Fibroblast of skin of left quadriceps (primary cell): Measurements from ENCODE around the gene NKAIN2.
"Not testable (repeated sequence)": the region's sequence is repeated elsewhere in the genome, so short reads cannot be mapped to it uniquely, and the experiment has no call there.

Source experiments
- DNase-seq, 2 experiments: peaks; one replicate each; pipeline ENCODE4 v3.0.0-alpha.2; 2013; ENCODE audit warnings: low read depth in 2 of 2

The NKAIN2 gene

DNA sequence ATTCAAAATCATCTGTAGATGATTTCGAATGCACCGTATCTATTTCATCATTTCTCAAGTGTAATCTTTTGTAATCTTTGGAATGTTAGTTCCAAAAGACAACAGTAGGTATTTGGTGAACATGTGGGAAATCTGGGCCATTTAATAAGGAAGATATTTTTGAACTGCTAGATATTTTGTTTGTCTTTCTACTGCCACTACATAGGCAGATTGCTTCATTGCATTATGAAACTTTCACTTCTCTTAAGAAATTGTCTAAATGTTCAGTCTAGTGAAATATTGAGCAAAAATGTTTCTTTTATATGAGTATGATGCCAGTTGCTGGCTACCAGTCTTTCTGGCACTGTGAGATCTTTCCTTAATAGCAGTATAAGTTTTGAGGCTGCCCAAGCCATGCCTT, 630.8 kb downstream of the NKAIN2 start:
- DNase-seq = peak in 1 of 2 experiments; percentile 7

DNA sequence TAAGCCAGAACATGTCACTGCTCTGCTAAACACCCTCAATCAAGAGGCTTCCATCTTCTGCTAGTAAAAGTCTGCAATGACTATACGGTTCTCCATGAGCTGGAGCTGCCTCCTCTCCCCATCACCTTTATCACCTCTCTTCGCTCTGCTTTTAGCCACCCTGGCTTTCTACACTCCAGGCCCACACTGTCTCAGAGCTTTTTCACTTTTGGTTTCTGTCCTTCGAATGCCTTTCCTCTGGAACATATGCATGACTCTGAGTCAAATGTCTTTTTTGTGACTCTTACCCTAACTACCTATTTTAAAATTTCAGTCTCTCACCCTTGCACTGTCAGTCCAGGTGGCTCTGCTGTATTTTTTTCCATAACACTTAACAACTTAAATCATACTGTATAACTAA, 633.1 kb downstream of the NKAIN2 start:
- no peak for DNase-seq

DNA sequence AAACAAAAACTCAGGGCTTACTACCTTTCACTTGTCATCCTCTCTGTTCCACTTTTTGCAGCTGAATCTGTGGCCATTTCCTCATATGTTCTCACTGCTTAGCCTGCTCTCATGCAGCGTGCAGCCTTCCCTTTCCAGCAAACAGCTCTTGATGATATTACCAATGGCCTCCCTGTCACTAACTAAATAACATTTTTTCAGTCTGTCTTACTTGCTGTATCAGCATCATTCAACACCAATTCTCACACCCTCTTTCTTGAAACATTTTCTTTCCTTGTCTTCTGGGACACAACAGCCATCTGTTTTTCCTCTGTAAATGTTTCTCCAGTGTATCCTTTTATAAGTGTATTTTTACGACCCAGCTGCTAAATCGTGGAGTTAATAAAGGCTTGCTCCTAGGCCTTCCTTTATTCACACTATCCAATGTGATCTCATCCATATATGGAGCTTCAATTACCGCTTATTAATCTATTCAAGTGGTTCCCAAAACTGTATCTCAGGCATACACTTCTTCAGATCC, 634.9 kb downstream of the NKAIN2 start:
- DNase-seq = no peak

DNA sequence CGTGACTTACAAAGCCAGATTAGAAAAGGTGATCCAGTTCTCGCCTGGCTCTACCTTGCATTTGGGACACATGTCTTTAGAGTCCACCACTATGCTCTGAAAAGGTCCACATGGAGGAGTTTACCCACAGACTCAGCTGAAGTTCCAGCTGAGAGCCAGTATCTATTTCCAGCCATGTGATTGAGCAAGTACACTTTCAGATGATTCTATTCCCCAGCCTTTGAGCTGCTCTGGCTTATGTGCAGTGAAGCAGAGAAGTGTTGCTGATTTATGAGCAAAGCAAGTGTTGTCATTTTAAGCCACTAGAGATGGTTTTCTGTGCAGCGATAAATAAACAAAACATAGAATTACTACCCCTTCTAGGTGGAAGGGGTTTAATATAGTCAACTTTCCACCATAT, 637.8 kb downstream of the NKAIN2 start:
- no peak for DNase-seq

DNA sequence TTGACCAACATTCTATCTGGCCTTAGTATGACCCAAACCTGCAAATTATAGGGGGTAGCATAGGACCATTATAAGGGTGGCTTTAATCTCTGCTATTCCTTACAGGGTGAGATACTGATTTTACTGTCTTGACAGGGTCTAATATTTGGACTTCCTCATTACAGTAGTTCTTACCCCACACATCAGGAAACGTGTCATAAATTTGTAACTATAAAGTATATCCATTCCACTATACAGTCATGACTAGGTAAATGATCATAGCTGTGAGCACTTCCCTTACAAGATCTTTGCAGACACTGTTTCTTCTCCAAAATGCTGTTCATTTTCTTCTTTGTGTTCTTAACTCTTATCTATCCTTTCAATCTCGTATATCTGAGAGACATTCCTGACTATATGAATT, 639.9 kb downstream of the NKAIN2 start:
- no peak for DNase-seq

DNA sequence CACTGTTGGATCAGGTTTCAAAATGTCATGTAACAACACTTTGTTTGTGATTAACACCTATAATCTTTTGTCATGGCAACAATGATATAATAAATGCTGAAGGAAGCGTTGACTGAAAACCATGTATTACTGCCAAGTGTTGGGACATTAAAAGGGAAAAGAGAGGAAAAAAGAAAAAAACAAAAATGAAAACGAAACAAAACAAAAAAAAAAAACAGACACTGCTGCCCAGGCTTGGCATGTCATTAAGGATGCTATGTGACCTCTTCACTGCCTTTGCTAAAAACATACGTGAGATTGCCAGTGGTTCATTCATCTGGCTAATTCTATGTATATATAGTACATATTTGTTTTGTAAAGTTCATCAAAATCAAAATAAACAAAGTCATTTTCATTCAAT, 641.9 kb downstream of the NKAIN2 start:
- DNase-seq = no peak

DNA sequence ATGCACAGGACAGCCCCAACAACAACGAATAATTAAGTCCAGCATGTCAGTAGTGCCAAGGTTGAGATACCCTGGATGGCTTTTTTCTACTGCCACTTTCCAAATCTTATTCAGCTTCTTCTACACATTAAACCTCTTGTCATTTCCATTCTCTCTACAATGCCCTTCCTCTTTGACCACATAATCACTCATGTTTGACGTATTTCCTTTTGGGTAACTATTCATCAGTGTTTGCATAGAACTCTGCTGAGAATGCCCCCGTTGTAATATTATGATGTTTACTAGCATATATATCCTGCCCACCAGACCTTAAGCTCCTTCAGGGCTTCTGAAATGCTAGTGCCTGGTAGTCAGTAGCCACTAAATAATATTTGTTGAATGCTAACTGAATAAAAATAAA, 643.3 kb downstream of the NKAIN2 start:
- no peak for DNase-seq

DNA sequence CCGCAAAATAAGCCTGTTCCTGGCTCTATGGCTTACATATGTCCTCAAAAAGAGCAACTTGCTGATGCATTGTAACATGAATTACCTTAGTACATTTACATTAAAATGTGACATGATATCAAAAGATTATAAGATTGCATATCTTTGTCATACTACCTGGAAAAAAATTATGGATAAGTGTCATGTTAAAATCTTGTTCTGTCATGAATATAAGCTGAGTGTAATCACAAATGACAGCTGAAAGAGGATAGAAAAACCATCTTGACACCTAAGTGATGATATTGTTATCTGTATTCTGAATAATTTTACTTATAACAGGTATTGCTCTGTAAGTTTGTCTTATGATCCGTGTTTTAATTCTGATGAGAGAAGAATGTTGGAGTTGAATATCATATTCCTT, 655.6 kb downstream of the NKAIN2 start:
- no peak for DNase-seq

DNA sequence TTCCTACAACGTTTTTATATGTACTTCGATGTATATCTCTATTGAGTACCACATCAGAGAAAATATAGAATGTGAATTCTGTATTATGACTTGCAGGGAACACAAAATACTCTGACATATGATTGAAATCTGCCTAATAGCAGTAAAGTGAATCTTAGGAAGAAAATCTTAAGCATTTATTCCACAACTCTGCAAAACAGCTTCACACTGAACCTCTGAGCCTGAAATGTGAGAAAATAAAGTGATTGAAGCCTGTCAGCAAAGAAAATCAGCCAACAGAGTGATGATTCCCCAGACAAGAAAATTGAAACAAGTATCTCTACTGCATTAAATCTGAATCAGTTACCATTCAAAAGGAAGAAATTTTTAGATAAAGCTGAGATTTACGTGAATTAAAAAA, 659.1 kb downstream of the NKAIN2 start:
- no peak for DNase-seq

DNA sequence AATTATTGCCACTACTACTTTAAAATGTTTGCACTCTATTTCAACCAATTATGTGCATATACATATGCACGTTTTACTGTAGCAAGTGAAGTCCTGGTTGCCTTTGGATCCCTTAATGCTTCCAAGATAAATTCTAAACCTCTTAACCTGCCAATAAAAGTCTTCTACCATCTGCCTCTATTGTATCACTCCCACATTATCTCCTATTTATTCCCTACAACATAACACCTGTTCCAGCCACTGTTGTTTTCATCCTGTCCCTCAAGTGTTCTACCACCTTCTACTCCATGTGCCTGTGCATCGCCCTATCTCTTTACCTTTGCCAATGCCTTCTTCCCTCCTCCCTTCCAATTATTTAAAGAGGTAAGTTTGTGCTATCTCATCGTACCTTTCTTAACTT, 659.6 kb downstream of the NKAIN2 start:
- no peak for DNase-seq

DNA sequence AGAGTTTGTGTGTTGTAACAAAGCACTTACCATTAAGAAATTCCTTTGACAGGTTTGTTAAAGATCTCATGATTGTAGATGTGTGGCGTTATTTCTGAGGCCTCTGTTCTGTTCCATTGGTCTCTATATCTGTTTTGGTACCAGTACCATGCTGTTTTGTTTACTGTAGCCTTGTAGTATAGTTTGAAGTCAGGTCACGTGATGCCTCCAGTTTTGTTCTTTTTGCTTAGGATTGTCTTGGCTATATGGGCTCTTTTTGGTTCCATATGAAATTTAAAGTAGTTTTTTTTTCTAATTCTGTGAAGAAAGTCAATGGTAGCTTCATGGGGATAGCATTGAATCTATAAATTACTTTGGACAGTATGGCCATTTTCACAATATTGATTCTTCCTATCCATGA, 660.9 kb downstream of the NKAIN2 start:
- DNase-seq = not testable (repeated sequence)

DNA sequence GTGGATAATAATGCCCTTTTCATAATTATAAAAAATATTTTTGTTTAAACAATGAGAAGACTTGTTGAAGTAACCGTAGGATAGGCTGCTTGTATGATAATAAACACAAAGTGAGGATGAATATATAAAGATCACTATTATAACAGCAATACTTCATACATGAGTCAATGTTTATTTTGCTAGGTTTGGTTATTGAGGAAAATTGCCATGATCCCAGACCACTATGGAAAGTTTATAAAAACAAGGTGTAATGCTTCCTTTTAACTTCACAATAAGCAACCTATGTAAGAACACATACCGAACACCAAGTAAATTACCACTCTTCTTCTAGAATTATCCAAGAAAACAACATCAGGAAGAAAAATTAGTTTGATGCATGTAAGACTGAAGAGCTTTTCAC, 663.3 kb downstream of the NKAIN2 start:
- DNase-seq = no peak

DNA sequence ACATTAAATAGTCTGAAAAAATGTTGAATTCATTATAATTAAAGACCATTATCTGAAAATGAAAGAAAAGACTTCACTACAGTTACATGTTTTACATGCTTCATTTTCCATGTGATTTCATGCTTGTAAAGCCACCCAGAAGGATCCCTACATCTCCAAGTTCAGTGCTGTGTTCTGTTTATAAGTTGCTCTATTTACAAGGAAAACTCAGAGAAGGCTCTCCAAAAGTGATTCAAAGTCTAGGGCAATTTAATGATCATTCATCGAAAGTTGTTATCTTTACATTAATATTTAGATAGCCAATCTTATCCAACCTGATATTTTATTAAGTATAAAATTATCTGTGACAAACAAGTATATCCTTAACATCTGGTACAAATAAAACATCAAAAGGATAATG, 663.7 kb downstream of the NKAIN2 start:
- DNase-seq = no peak

DNA sequence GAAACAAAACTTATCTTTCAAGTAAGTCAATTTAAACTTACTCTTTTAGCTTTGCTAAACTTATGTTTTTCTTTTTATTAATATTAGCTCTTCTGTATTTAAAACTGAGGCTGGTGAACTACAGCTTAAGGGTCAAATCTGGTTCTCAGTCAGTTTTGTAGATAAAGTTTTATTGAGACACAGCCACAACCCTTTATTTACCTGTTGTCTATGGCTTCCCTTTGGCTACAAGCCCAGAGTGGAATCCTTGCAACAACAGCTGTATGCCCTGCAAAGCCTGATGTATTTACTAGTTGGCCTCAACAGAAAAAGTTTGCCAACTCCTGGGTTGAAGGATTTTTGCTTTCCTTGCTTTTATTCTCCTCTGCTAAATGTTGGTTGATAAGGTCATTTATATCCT, 667.1 kb downstream of the NKAIN2 start:
- DNase-seq = no peak

DNA sequence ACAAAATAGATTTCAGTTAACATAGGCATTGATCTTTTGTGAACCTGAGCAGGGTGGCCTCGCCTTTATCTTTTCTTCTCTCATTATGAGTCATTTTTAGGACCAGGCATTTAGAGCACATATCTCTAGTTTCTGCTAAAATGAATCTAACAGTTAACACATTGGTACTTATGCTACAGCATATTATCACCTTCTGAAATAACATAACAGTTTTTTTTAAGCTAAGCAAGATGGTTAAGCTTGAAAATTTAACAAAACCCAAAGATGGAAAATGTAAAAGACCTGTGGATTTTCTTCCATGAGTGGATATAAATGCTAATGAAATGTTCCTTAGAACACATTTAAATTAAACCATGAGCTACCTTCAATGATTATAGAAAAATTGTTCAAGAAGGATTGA, 671.5 kb downstream of the NKAIN2 start:
- DNase-seq = no peak

DNA sequence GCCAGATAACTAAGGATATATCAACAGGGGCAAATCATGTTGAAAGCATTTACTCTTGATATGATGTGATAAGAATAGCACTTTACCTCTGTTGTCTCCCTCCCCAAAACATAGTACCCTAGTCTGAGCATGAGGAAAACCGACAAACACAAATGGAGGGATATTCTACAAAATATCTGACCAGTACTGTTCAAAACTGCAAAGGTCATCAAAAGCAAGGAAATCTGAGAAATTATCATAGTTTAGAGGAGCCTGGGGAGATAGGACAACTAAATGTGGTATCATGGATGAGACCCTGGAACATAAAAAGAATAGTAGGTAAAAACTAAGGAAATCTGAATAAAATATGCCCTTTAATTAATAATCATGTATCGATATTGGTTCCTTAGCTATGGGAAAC, 675.2 kb downstream of the NKAIN2 start:
- no peak for DNase-seq

DNA sequence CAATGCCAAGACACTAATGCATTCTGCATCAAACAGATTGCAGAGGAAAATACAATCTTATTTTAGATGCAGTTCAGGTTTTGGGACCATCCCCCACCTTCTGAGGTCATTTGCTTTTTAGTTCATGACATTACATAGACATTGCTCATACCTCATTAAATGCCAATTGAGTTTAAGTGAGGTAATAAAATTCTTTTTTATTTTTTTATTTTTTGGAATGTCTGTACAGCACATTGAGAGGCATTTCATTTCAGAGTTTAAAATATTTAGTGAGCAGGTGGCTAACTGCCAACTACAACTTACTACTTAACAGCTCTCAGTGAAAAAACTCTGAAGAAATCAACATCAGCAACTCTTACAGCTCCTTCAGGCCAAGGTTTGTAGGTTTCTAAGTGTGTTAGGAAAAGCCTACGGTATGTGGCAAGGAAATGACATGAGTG, 676.3 kb downstream of the NKAIN2 start:
- peak in 1 of 2 experiments; percentile 7 for DNase-seq

DNA sequence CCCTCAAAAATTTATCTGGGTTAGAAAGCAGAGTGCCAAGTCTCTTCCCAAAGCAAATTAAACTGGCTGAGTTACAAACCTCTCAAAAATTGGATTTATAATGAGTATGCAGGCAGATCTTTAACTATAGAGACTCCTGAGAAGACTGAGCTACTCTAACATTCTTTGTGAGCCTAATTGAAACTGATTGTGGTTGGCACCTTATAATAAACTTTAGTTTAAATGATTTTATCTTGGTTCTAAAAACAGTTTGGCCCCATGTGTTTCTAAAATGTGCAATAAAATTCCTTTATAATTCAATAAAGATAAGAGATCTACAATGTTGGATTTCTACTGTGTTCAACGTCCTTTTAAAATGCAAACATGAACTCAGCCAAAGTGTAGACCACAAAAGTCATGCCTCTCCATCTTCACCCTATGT, 678.4 kb downstream of the NKAIN2 start:
- no peak for DNase-seq

DNA sequence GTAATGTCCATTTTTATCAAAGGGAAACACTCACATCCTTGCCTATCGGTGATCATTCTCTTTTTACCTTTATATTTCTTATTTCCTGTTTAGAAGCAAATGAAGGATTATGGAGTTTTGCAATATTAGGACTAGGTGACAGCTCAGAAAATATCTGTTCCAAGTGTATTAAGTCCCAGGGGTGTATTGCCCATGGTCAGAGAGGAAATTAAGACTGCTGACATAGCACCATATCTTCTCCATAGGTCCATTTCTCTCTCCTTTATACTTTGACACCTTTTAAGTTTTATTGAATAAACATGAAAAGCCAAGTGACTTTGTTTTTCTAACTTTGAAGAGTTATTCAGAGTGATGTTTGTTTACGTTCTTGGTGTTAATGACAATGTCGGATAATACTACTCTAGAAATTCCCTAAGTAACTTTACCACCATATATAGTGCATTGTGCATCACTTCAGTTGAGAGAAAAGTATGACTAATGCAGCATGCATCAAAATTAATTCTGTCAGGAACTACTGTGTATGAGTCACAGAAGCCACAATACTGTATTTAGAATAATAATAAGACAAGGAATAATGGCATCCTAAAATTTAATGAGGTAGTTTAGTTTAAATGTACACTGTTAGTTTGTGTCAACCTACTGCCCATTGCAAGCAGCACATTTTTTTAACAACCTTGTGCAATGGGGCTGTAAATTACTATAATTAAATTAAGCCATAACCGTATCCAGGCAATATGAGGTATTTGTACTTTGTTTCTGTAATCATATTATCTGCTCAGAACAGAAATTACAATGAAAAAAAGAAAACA, 684.2 kb downstream of the NKAIN2 start:
- peak; percentile 39 to 40 for DNase-seq

DNA sequence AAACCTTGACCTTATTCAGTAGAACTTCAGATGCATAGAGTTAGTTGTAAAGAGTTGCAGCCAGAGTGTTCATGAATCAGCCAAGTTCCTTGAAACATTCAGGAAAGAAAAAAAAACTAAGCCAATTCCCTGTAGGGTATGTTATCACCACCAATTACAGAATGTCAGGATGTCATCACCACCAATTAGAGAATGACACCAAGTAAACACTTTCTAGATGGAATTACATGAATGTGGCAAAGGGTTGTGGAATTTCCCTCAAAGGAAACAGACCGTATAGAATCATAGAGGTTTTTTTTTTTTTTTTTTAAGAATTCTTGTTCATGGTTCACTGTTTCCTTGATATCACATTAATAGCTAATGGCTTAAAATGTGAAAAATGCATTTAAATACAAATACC, 686.5 kb downstream of the NKAIN2 start:
- peak in 1 of 2 experiments; percentile 7 for DNase-seq

DNA sequence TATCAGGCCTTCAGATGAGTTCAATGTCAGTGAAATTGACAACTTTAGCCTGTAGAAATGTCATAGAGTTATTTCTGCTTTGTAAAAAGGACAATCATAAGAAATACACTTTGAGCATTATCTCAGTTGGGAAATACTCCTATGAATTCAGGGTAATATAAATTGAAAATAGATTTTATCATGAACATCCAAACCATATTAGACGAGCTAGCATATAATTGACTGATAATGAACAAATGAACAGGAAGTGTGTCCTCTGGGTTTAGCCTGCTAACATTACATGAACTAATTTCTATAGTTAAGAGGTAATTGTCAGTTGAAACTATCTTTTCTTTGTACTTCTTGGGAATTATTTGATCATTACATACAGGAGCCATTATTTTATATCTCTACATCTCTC, 689.6 kb downstream of the NKAIN2 start:
- DNase-seq = no peak

DNA sequence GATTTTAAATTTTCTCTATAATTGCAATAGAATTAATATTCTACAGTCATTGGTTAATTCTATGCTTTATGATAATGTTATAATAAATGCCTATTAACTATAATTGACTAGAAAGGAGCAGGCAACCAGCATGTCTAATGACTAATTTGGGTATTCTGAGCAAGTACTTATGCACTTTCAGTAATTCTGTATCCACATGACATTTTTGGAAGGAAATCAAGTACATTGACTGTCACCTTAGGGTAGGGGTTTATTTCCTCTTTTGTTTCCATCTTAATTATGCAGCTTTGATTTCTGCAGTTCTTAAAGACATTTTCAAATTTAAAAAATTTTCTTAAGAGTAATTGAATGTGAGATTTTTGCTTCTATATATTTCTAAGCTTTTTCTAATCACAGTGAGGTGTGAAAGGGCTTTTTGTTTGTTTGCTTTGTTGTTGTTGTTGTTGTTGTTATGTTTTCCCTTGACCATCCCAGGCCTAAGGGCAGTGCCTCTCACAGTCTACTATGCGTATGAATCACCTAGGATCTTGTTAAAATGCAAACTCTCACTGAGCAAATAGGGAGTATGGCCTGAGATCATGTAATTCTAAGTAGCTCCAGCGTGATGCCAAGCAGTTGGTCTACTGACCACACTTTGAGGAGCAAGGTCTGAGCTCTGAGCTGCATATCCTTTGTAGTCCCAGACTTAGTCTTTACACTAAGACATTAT, 691.4 kb downstream of the NKAIN2 start:
- DNase-seq = no peak

DNA sequence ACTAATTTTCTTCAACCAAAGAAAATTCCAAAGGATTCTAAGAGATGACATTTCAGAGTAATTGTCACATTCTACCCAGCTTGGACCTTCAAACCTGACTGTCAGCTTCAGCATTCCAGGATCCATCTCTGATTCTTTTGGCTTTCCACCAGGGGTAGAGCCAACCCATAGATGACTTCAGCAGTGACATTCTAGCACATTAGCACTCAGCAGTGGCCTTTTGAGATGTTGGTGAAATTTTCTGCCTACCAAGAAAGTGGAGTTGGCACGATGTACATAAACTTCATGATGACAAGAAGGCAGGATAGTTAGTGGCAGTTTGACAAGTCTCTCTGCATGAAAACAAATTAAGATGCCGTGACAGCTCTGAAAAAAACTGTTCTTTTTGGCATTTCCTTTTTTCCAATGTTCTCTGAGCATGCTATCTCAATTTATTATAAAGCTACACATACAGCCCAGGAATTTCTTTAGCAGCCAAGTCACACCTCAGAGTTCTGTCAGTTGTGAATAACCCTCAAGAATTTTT, 692.1 kb downstream of the NKAIN2 start:
- DNase-seq = no peak
